PC-9 (cell line): ENCODE measurements around the gene TBC1D22B. TPM values are rescaled to one million over a fixed set of nuclear protein-coding genes. Genes with fewer than 3 reads are reported as not detected.

ENCODE experiments used
- BruUV-seq: library from RNA; stranded (reverse); fragments of 400-500 nt; replicated peaks from 2 replicates; lab custom pipeline; 2021; lab: Mats Ljungman, UMichigan
- CTCF ChIA-PET: fragments of 300-600 bp; sonication (Branson Sonifier 250); formaldehyde crosslinking; loops from one replicate; lab custom pipeline; 2022; ENCODE audit warnings: antibody characterized with exemption; lab: Charles Lee
- POLR2A ChIA-PET: fragments of 300-600 bp; sonication (Branson Sonifier 250); formaldehyde crosslinking; loops from one replicate; lab custom pipeline; 2022; ENCODE audit warnings: antibody characterized with exemption; ENCODE audit not compliant: unreplicated experiment; lab: Charles Lee
- DNase-seq, 2 experiments: peaks; one replicate each; pipeline versions ENCODE4 v3.0.0 to v3.0.0-alpha.2; 2015 to 2022; ENCODE audit warnings: mixed read lengths in 1 of 2
- H2AFZ ChIP-seq: fragments of 200-600 bp; sonication (generic); 2 replicates; pipeline ENCODE4 v1.8.1; 2017; ENCODE audit warnings: antibody characterized with exemption
- H3F3A ChIP-seq: fragments of 200-600 bp; sonication (generic); 2 replicates; pipeline ENCODE4 v1.8.1; 2017; ENCODE audit warnings: antibody characterized with exemption, mild to moderate bottlenecking, low read depth; ENCODE audit not compliant: insufficient read depth
- H3K27ac ChIP-seq: fragments of 200-600 bp; sonication (generic); 2 replicates; pipeline ENCODE4 v1.6.1; 2016; ENCODE audit warnings: mixed run types
- H3K27me3 ChIP-seq: fragments of 200-600 bp; sonication (generic); 2 replicates; pipeline ENCODE4 v1.6.1; 2016; ENCODE audit warnings: low read depth, mixed run types; ENCODE audit not compliant: insufficient read depth
- H3K36me3 ChIP-seq: fragments of 200-600 bp; sonication (generic); 2 replicates; pipeline ENCODE4 v1.6.1; 2016; ENCODE audit warnings: low read depth, mixed run types
- H3K4me1 ChIP-seq: fragments of 200-600 bp; sonication (generic); replicated peaks from 2 replicates; pipeline ENCODE4 v1.6.1; 2016; ENCODE audit warnings: mixed run types; ENCODE audit not compliant: insufficient read depth
- H3K4me2 ChIP-seq: fragments of 200-600 bp; sonication (generic); 2 replicates; pipeline ENCODE4 v1.6.1; 2017; ENCODE audit warnings: mixed run types
- H3K4me3 ChIP-seq: fragments of 200-600 bp; sonication (generic); 2 replicates; pipeline ENCODE4 v1.6.1; 2016; ENCODE audit warnings: mixed run types
- H3K79me2 ChIP-seq: fragments of 200-600 bp; sonication (generic); 2 replicates; pipeline ENCODE4 v1.6.1; 2017; ENCODE audit warnings: low read depth, mixed run types
- H3K9me2 ChIP-seq: fragments of 200-600 bp; sonication (generic); 2 replicates; pipeline ENCODE4 v1.8.1; 2017; ENCODE audit warnings: mild to moderate bottlenecking; ENCODE audit not compliant: insufficient read depth
- H3K9me3 ChIP-seq: fragments of 200-600 bp; sonication (generic); 2 replicates; pipeline ENCODE4 v1.8.1; 2016; ENCODE audit warnings: low read depth; ENCODE audit not compliant: insufficient read depth
- H4K20me1 ChIP-seq: fragments of 200-600 bp; sonication (generic); 2 replicates; pipeline ENCODE4 v1.8.1; 2017; ENCODE audit not compliant: insufficient read depth
- CTCF ChIP-seq: fragments of 200-600 bp; sonication (generic); conservative IDR thresholded peaks from 2 replicates; pipeline ENCODE4 v1.6.1; 2017; ENCODE audit warnings: mixed run types, antibody characterized with exemption, mild to moderate bottlenecking, moderate library complexity
- EZH2 ChIP-seq: fragments of 200-600 bp; sonication (generic); IDR thresholded peaks from 2 replicates; pipeline ENCODE4 v1.8.0; 2017; ENCODE audit warnings: antibody characterized with exemption, low read depth
- intact Hi-C: fragments of 100-400 bp; cut with micrococcal nuclease; formaldehyde crosslinking; loops from one replicate; pipeline ENCODE4 v1.10.0; 2022; ENCODE audit not compliant: unreplicated experiment
- total RNA-seq: library from RNA; stranded (reverse); gene quantifications from 2 replicates; pipeline ENCODE4 v1.2.3, GENCODE V29; 2021

The TBC1D22B gene
- total RNA-seq, 1 experiment from 2014 or later = 14.6 TPM

- H3K9me2 ChIP-seq = no peaks in the 10 kb centered on the region
- H3K4me2 ChIP-seq = no peak overlapping the region
- no peaks in the 10 kb centered on the region for H4K20me1 ChIP-seq
- BruUV-seq = no TSS peak
- ChIA-PET POLR2A (interaction anchor here (0.6 kb wide), 1 partner anchor 497 kb away, joined by 5 read pairs; no protein-coding TSS in a partner anchor), CTCF (interaction anchor here (0.5 to 0.6 kb wide), 2 partner anchors 85 to 1193 kb away, joined by 3 read pairs; no protein-coding TSS in a partner anchor)
- TF ChIP-seq CTCF (no peak), EZH2 (no peak)
- no peak overlapping the region for H3K4me3 ChIP-seq
- no peaks in the 10 kb centered on the region for H3K4me1 ChIP-seq
- H3K9me3 ChIP-seq = no peaks in the 10 kb centered on the region
- H2AFZ ChIP-seq = no peak overlapping the region
- no peak for DNase-seq
- intact Hi-C loops = no loop called here
- H3K27me3 ChIP-seq = no peaks in the 10 kb centered on the region
- H3K27ac ChIP-seq = no peak overlapping the region
- H3F3A ChIP-seq = no peaks in the 10 kb centered on the region
- no peaks in the 10 kb centered on the region for H3K36me3 ChIP-seq
- H3K79me2 ChIP-seq = no peaks in the 10 kb centered on the region
Observed at GRCh38 chr6:37371154-37372083, 113.8 kb downstream of the TBC1D22B start.

- Histone ChIP-seq H3K27me3 (no peaks in the 10 kb centered on the region), H3K36me3 (no peaks in the 10 kb centered on the region), H3K9me3 (no peaks in the 10 kb centered on the region), H3K4me1 (no peaks in the 10 kb centered on the region), H3K27ac (no peak overlapping the region), H2AFZ (no peak overlapping the region), H4K20me1 (no peaks in the 10 kb centered on the region), H3F3A (no peaks in the 10 kb centered on the region), H3K79me2 (no peaks in the 10 kb centered on the region), H3K9me2 (no peaks in the 10 kb centered on the region), H3K4me3 (no peak overlapping the region), H3K4me2 (no peak overlapping the region)
- no TSS peak for BruUV-seq
- CTCF ChIA-PET = no interaction called here
- no peak for DNase-seq
- POLR2A ChIA-PET = no interaction called here
- intact Hi-C loops = no loop called here
- TF ChIP-seq CTCF (no peak), EZH2 (no peak)
Observed at GRCh38 chr6:37372116-37372515, 114.5 kb downstream of the TBC1D22B start.

GRCh38 chr6:37373822-37374471, 116.4 kb downstream of the TBC1D22B start:
- Histone ChIP-seq H4K20me1 (no peaks in the 10 kb centered on the region), H2AFZ (no peak overlapping the region), H3K36me3 (0 out of 2 replicates have a peak, but pooled peaks cover 4% of the 10 kb centered on the region), H3K27ac (no peak overlapping the region), H3K79me2 (no peaks in the 10 kb centered on the region), H3K9me3 (no peaks in the 10 kb centered on the region), H3F3A (no peaks in the 10 kb centered on the region), H3K9me2 (no peaks in the 10 kb centered on the region), H3K4me3 (no peak overlapping the region), H3K27me3 (no peaks in the 10 kb centered on the region), H3K4me1 (no peaks in the 10 kb centered on the region), H3K4me2 (no peak overlapping the region)
- intact Hi-C loops = no loop called here
- CTCF ChIA-PET = no interaction called here
- no TSS peak for BruUV-seq
- POLR2A ChIA-PET = no interaction called here
- TF ChIP-seq EZH2 = no peak
- no peak for TF ChIP-seq CTCF
- no peak for DNase-seq
